K562 (cell line): ENCODE measurements around the gene PACRG. TPM values are rescaled to one million over a fixed set of nuclear protein-coding genes. Genes with fewer than 3 reads are reported as not detected.

Experiments used
- ATAC-seq: fragments of 200-7000 bp; cut with Tn5 transposase; 3 replicates; pipeline ENCODE4 v1.9.1; 2020; ENCODE audit warnings: moderate library complexity
- BruUV-seq: library from RNA; stranded (reverse); fragments of 400-500 nt; replicated peaks from 2 replicates; lab custom pipeline; 2021; lab: Mats Ljungman, UMichigan
- CTCF ChIA-PET: fragments of 300-600 bp; formaldehyde crosslinking; extraction: SDS; loops from one replicate; lab custom pipeline; 2021; ENCODE audit warnings: low intra/inter-chr PET ratio; lab: Yijun Ruan, JAX
- POLR2A ChIA-PET: fragments of 300-600, 350-650 bp; sonication (Branson Sonifier 250); formaldehyde crosslinking; extraction: SDS; loops from one replicate; lab custom pipeline; 2021; ENCODE audit warnings: antibody characterized with exemption, inconsistent platforms; lab: Yijun Ruan, JAX
- DNase-seq, 4 experiments: peaks; one replicate each; pipeline versions ENCODE4 v3.0.0 to v3.0.0-alpha.2; 2011 to 2018; ENCODE audit warnings: low spot score in 3 of 4, mixed read lengths in 3 of 4; ENCODE audit errors: extremely low read depth in 1 of 4
- FAIRE-seq: peaks from 2 replicates; lab custom pipeline; 2011; peaks lifted over from hg19 to GRCh38; lab: Jason Lieb, UNC
- H2AFZ ChIP-seq: 2 replicates; pipeline ENCODE4 v1.6.0; 2011; ENCODE audit warnings: low read depth, low read length, control low read depth, inconsistent platforms
- H3K27ac ChIP-seq: fragments of 200-600 bp; 3 replicates; pipeline ENCODE4 v1.8.0; 2011; ENCODE audit warnings: low read depth, mild to moderate bottlenecking, control low read depth, inconsistent platforms, low read length, moderate library complexity, mixed read lengths; ENCODE audit errors: extremely low read depth
- H3K27me3 ChIP-seq, 2 experiments: fragments of 300-600 bp in 1 of 2; 2 replicates in 1 of 2; 3 replicates in 1 of 2; pipeline versions ENCODE4 v1.6.0 to v1.8.0; 2011; ENCODE audit warnings: inconsistent platforms in 2 of 2, low read length in 2 of 2, mild to moderate bottlenecking in 1 of 2, mixed read lengths in 1 of 2, moderate library complexity in 1 of 2; ENCODE audit not compliant: control insufficient read depth in 2 of 2, insufficient read depth in 2 of 2
- H3K36me3 ChIP-seq: fragments of 300-600 bp; 3 replicates; pipeline ENCODE4 v1.8.0; 2011; ENCODE audit warnings: mild to moderate bottlenecking, low read length, inconsistent platforms; ENCODE audit not compliant: control insufficient read depth, insufficient read depth
- H3K4me1 ChIP-seq, 2 experiments: fragments of 200-600 bp in 1 of 2; replicated peaks in 1 of 2; 2 replicates in 1 of 2; 3 replicates in 1 of 2; pipeline versions ENCODE4 v1.5.1 to v1.8.0; 2011; ENCODE audit warnings: inconsistent platforms in 2 of 2, low read length in 2 of 2, mild to moderate bottlenecking in 1 of 2, mixed read lengths in 1 of 2, moderate library complexity in 1 of 2; ENCODE audit not compliant: control insufficient read depth in 2 of 2, insufficient read depth in 2 of 2
- H3K4me2 ChIP-seq: 2 replicates; pipeline ENCODE4 v1.6.1; 2011; ENCODE audit warnings: low read length, control low read depth, inconsistent platforms, mixed read lengths; ENCODE audit not compliant: insufficient read depth
- H3K4me3 ChIP-seq: fragments of 200-600 bp; sonication (generic), shearing (Covaris generic); 2 replicates; pipeline ENCODE4 v1.5.1; 2016; ENCODE audit warnings: control low read depth, inconsistent platforms
- H3K79me2 ChIP-seq: fragments of 200-600 bp; 3 replicates; pipeline ENCODE4 v1.8.0; 2011; ENCODE audit warnings: low read length, inconsistent platforms; ENCODE audit not compliant: control insufficient read depth, insufficient read depth
- H3K9ac ChIP-seq, 2 experiments: 2 replicates each; pipeline versions ENCODE4 v1.6.0 to v1.6.1; 2011; ENCODE audit warnings: low read depth in 2 of 2, low read length in 2 of 2, control low read depth in 1 of 2, inconsistent platforms in 1 of 2, mild to moderate bottlenecking in 1 of 2, mixed read lengths in 1 of 2; ENCODE audit not compliant: insufficient read depth in 1 of 2
- H3K9me1 ChIP-seq: one replicate; pipeline ENCODE4 v1.6.0; 2011; ENCODE audit warnings: inconsistent platforms, mild to moderate bottlenecking, low read length, moderate library complexity; ENCODE audit not compliant: control insufficient read depth, insufficient read depth
- H3K9me3 ChIP-seq: replicated peaks from 2 replicates; pipeline ENCODE4 v1.5.1; 2011; ENCODE audit warnings: low read depth, low read length, inconsistent platforms; ENCODE audit not compliant: control insufficient read depth, insufficient read depth
- H4K20me1 ChIP-seq: replicated peaks from 2 replicates; pipeline ENCODE4 v1.6.1; 2011; ENCODE audit warnings: low read length, inconsistent platforms, mixed read lengths; ENCODE audit not compliant: control insufficient read depth, insufficient read depth
- CBX3 ChIP-seq, 2 experiments: IDR thresholded peaks; 1 replicate in 1 of 2; 2 replicates in 1 of 2; pipeline ENCODE4 v1.6.1; 2012; ENCODE audit warnings: inconsistent platforms in 2 of 2, low read length in 2 of 2, borderline replicate concordance in 1 of 2, control low read depth in 1 of 2
- KLF10 ChIP-seq: fragments of 250-450 bp; sonication (Bioruptor Pico); IDR thresholded peaks from 2 replicates; pipeline ENCODE4 v1.6.1; 2021; ENCODE audit warnings: matching md5 sums
- MEF2A ChIP-seq: IDR thresholded peaks from 2 replicates; pipeline ENCODE4 v1.6.1; 2011; ENCODE audit warnings: low read depth, mild to moderate bottlenecking, low read length, moderate library complexity; ENCODE audit not compliant: control insufficient read depth
- MIER1 ChIP-seq: fragments of 450-650 bp; IDR thresholded peaks from 2 replicates; pipeline ENCODE4 v1.6.1; 2016; ENCODE audit warnings: antibody characterized with exemption, mild to moderate bottlenecking, low read depth
- RBM25 ChIP-seq: fragments of 200-400 bp; formaldehyde crosslinking; IDR thresholded peaks from 2 replicates; pipeline ENCODE4 v1.6.1; 2018; ENCODE audit warnings: low read length, low read depth, moderate library complexity; ENCODE audit not compliant: severe bottlenecking
- SP2 ChIP-seq: IDR thresholded peaks from 2 replicates; pipeline ENCODE4 v1.6.1; 2011; ENCODE audit warnings: mild to moderate bottlenecking, low read depth, low read length, moderate library complexity; ENCODE audit not compliant: poor library complexity, severe bottlenecking; ENCODE audit errors: extremely low read depth
- TAL1 ChIP-seq: fragments of 450-650 bp; IDR thresholded peaks from 2 replicates; pipeline ENCODE4 v1.6.1; 2016; ENCODE audit warnings: mild to moderate bottlenecking
- TRIM28 ChIP-seq: fragments of 450-650 bp; IDR thresholded peaks from 2 replicates; pipeline ENCODE4 v1.6.1; 2017
- ZNF184 ChIP-seq: sonication (generic); formaldehyde crosslinking; IDR thresholded peaks from 2 replicates; pipeline ENCODE4 v1.5.0; 2020; ENCODE audit warnings: missing genetic modification reagents
- ZNF316 ChIP-seq: fragments of 450-650 bp; IDR thresholded peaks from 2 replicates; pipeline ENCODE4 v1.6.1; 2016
- ZNF75A ChIP-seq: fragments of 450-650 bp; formaldehyde crosslinking; IDR thresholded peaks from 2 replicates; pipeline ENCODE4 v1.4.0; 2020; ENCODE audit warnings: mild to moderate bottlenecking
- WGBS: fragments of 100-300 bp; shearing (Covaris generic); methylation state at CpG from one replicate; pipeline ENCODE4 v1.1.6; 2016; ENCODE audit warnings: low coverage, mixed read lengths; ENCODE audit not compliant: insufficient coverage; ENCODE audit errors: missing lambda C conversion rate; 5-methylcytosine and 5-hydroxymethylcytosine counted together
- in situ Hi-C: fragments of 300-500 bp; cut with MboI; formaldehyde crosslinking; loops from 4 replicates; pipeline ENCODE4 v1.15.0; 2018; ENCODE audit warnings: inconsistent platforms, mixed read lengths
- intact Hi-C: fragments of 100-400 bp; cut with micrococcal nuclease; formaldehyde crosslinking; loops from 2 replicates; pipeline ENCODE4 v1.14.2; 2022
- polyA plus RNA-seq, 8 experiments: library from polyadenylated mRNA; depleted of rRNA in 4 of 8; stranded (reverse) in 5 of 8; unstranded in 3 of 8; fragments of >200 nt; fragmentation: Nextera tagmentation in 2 of 8; fragmentation: Illumina TruSeq in 1 of 8; extraction: Ambion mirVana in 2 of 8; extraction: Trizol in 1 of 8; gene quantifications; 2 replicates each; pipeline versions ENCODE4 v1.2.1 to v1.2.3, GENCODE V29; 2011 to 2014; ENCODE audit warnings: inconsistent platforms in 1 of 8, missing spikeins in 1 of 8
- total RNA-seq, 7 experiments: library from RNA; depleted of rRNA in 6 of 7; stranded (reverse); fragments of >200 nt in 6 of 7; fragmentation: Illumina TruSeq in 2 of 7; extraction: Trizol in 2 of 7; gene quantifications; 2 replicates each; pipeline versions ENCODE4 v1.2.1 to v1.2.3, GENCODE V29; 2011 to 2021; ENCODE audit warnings: low replicate concordance in 1 of 7
- TF ChIP-seq, protein P1 (sequence below): fragments of 250-450 bp; sonication (Bioruptor Pico); IDR thresholded peaks from 2 replicates; pipeline ENCODE4 v1.8.0; 2021; ENCODE audit warnings: moderate library complexity, mild to moderate bottlenecking, inconsistent platforms
- TF ChIP-seq, protein P2 (sequence below): sonication (generic); formaldehyde crosslinking; IDR thresholded peaks from 2 replicates; pipeline ENCODE4 v1.8.0; 2022; ENCODE audit warnings: mild to moderate bottlenecking, missing genetic modification reagents
- TF ChIP-seq, protein P3 (sequence below): fragments of 450-650 bp; IDR thresholded peaks from 2 replicates; pipeline ENCODE4 v1.7.0; 2016; ENCODE audit warnings: borderline replicate concordance
- TF ChIP-seq, protein P4 (sequence below): fragments of 150-350 bp; conservative IDR thresholded peaks from 2 replicates; pipeline ENCODE4 v1.6.1; 2014; ENCODE audit warnings: low read length

The PACRG gene
- total and polyA plus RNA-seq, 9 of the 15 experiments (the other 6 are each of a cell fraction or from before 2014, with no cell fraction given): 0.04 TPM; not detected in 8

DNA sequence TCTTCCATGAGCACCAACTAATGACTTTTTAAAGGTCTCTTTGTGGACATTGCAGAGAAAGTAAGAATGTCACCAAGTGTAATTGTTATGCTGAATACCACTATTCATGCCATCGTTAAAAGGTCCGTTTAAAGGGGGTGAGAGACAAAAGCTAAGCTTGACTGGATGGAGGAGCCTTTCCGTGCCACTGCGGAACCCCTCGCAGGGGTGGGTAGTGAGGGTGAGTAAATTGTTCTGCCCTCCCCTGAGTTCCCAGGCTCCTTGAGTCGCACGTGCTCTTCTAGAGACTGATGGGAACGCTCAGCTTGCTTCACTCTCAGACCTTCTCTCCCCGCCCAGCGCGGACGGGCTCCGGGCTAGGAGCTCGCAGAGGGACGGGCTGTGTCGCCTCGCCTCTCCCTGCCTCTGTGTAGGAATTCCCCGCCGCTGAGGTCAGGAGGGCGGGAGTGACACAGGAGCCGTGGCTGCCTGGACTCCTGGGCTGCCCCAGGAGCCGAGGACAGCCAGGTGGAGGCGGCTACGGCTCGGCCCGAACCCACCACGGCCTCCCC, 371.9 kb downstream of the PACRG start:
- H3K4me1 ChIP-seq: peaks cover 0 to 6% of the 10 kb centered on the region in 2 experiments; a peak in 1 of 5 replicates
- POLR2A ChIA-PET: no interaction called here
- no peak for TF ChIP-seq SP2
- TF ChIP-seq MEF2A: no peak
- no peak for TF ChIP-seq TRIM28
- no peak for TF ChIP-seq ZNF184 (CRISPR knock-in tag)
- TF ChIP-seq, protein P1, sequence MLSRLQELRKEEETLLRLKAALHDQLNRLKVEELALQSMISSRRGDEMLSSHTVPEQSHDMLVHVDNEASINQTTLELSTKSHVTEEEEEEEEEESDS (CRISPR knock-in tag): no peak
- TF ChIP-seq TAL1: no peak
- TF ChIP-seq, protein P2, sequence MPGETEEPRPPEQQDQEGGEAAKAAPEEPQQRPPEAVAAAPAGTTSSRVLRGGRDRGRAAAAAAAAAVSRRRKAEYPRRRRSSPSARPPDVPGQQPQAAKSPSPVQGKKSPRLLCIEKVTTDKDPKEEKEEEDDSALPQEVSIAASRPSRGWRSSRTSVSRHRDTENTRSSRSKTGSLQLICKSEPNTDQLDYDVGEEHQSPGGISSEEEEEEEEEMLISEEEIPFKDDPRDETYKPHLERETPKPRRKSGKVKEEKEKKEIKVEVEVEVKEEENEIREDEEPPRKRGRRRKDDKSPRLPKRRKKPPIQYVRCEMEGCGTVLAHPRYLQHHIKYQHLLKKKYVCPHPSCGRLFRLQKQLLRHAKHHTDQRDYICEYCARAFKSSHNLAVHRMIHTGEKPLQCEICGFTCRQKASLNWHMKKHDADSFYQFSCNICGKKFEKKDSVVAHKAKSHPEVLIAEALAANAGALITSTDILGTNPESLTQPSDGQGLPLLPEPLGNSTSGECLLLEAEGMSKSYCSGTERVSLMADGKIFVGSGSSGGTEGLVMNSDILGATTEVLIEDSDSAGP (CRISPR knock-in tag): no peak
- TF ChIP-seq, protein P3, sequence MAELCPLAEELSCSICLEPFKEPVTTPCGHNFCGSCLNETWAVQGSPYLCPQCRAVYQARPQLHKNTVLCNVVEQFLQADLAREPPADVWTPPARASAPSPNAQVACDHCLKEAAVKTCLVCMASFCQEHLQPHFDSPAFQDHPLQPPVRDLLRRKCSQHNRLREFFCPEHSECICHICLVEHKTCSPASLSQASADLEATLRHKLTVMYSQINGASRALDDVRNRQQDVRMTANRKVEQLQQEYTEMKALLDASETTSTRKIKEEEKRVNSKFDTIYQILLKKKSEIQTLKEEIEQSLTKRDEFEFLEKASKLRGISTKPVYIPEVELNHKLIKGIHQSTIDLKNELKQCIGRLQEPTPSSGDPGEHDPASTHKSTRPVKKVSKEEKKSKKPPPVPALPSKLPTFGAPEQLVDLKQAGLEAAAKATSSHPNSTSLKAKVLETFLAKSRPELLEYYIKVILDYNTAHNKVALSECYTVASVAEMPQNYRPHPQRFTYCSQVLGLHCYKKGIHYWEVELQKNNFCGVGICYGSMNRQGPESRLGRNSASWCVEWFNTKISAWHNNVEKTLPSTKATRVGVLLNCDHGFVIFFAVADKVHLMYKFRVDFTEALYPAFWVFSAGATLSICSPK: no peak
- TF ChIP-seq MIER1: no peak
- no peak for TF ChIP-seq CBX3 (IDR thresholded peaks at IDR 0.05; ENCODE audit: borderline replicate concordance in 1 of 2, low read length in 2 of 2)
- TF ChIP-seq ZNF316: no peak
- TF ChIP-seq ZNF75A (CRISPR knock-in tag): no peak
- TF ChIP-seq, protein P4, sequence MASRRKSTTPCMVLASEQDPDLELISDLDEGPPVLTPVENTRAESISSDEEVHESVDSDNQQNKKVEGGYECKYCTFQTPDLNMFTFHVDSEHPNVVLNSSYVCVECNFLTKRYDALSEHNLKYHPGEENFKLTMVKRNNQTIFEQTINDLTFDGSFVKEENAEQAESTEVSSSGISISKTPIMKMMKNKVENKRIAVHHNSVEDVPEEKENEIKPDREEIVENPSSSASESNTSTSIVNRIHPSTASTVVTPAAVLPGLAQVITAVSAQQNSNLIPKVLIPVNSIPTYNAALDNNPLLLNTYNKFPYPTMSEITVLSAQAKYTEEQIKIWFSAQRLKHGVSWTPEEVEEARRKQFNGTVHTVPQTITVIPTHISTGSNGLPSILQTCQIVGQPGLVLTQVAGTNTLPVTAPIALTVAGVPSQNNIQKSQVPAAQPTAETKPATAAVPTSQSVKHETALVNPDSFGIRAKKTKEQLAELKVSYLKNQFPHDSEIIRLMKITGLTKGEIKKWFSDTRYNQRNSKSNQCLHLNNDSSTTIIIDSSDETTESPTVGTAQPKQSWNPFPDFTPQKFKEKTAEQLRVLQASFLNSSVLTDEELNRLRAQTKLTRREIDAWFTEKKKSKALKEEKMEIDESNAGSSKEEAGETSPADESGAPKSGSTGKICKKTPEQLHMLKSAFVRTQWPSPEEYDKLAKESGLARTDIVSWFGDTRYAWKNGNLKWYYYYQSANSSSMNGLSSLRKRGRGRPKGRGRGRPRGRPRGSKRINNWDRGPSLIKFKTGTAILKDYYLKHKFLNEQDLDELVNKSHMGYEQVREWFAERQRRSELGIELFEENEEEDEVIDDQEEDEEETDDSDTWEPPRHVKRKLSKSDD: no peak
- no peak for TF ChIP-seq KLF10 (CRISPR knock-in tag)
- TF ChIP-seq RBM25: no peak

More for the DNA sequence above, 371.9 kb downstream of the PACRG start:
- Histone ChIP-seq H3K4me3 (no peak overlapping the region), H4K20me1 (no peaks in the 10 kb centered on the region), H3K27ac (no peak overlapping the region), H3K9me3 (no peaks in the 10 kb centered on the region), H3K36me3 (no peaks in the 10 kb centered on the region), H3K27me3 (peaks cover 2 to 10% of the 10 kb centered on the region in 2 experiments; a peak in 2 of 5 replicates), H2AFZ (no peak overlapping the region), H3K9ac (no peak overlapping the region), H3K79me2 (no peaks in the 10 kb centered on the region), H3K9me1 (no peaks in the 10 kb centered on the region), H3K4me2 (no peak overlapping the region)
- intact Hi-C loops (no loop called here), in situ Hi-C loops (no loop called here)
- no TSS peak for BruUV-seq
- FAIRE-seq (no peak), DNase-seq (no peak), ATAC-seq (peak; percentile 55; the same call in 2 of the 3 replicates)
- CTCF ChIA-PET: no interaction called here
- WGBS: under 1% methylated on average over 27 of the region's 27 CpGs
